Keratinocyte (primary cell): ENCODE measurements around the gene TNFSF9.

Experiments
- EZH2 ChIP-seq: IDR thresholded peaks from one replicate; pipeline ENCODE4 v1.6.1; 2012; ENCODE audit warnings: inconsistent platforms, mild to moderate bottlenecking, low read length, moderate library complexity
- TF ChIP-seq, protein P1 (sequence below), 3 experiments: IDR thresholded peaks in 1 of 3; conservative IDR thresholded peaks in 1 of 3; optimal IDR thresholded peaks in 1 of 3; 2 replicates in 2 of 3; 3 replicates in 1 of 3; pipeline versions ENCODE3 to v1.5.1; 2011; ENCODE audit warnings: low read length in 3 of 3, mild to moderate bottlenecking in 3 of 3, moderate library complexity in 2 of 3, control low read depth in 1 of 3, inconsistent platforms in 1 of 3; ENCODE audit not compliant: insufficient read depth in 2 of 3; ENCODE audit errors: extremely low read depth in 1 of 3

- TF ChIP-seq, protein P1, sequence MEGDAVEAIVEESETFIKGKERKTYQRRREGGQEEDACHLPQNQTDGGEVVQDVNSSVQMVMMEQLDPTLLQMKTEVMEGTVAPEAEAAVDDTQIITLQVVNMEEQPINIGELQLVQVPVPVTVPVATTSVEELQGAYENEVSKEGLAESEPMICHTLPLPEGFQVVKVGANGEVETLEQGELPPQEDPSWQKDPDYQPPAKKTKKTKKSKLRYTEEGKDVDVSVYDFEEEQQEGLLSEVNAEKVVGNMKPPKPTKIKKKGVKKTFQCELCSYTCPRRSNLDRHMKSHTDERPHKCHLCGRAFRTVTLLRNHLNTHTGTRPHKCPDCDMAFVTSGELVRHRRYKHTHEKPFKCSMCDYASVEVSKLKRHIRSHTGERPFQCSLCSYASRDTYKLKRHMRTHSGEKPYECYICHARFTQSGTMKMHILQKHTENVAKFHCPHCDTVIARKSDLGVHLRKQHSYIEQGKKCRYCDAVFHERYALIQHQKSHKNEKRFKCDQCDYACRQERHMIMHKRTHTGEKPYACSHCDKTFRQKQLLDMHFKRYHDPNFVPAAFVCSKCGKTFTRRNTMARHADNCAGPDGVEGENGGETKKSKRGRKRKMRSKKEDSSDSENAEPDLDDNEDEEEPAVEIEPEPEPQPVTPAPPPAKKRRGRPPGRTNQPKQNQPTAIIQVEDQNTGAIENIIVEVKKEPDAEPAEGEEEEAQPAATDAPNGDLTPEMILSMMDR (optimal IDR thresholded peaks at IDR 0.05 in 1 of 3, IDR thresholded peaks at IDR 0.05 in 1 of 3, conservative IDR thresholded peaks at IDR 0.05 in 1 of 3; ENCODE audit: extremely low read depth in 1 of 3, insufficient read depth in 2 of 3, low read length in 3 of 3), result no peak
- TF ChIP-seq EZH2, result no peak
These were observed 31.6 kb upstream of the TNFSF9 start for GRCh38 chr19:6499052-6499790.
